ENCODE results near the gene ABCA1.

ABCA1 gene

DNA sequence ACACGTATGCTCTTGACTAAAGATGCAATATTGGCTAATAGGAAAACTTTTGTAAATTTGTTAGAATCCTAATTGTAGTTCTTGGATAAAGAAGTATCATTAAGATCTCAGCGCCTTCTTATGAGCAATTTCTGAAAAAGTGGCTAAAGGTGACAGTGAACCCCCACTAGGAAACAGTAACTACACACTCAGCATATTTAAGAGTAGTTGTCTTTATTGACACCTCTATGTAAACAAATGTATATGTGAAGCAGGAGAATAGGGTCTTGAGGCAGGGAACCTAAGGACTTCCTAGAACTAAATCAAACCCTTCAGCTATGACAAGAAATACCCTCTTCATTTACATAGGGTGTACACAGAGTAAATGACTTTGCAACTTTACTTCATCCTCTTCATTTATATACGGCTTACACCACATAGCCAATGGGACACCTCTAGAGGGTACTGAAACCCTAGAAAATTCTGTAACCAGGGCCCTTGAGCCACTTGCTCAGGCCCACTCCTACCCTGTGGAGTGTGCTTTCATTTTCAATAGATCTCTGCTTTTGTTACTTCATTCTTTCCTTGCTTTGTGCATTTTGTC is 177.7 kb downstream of the ABCA1 start:
- no peak for DNase-seq (ENCODE audit: low read depth)

DNA sequence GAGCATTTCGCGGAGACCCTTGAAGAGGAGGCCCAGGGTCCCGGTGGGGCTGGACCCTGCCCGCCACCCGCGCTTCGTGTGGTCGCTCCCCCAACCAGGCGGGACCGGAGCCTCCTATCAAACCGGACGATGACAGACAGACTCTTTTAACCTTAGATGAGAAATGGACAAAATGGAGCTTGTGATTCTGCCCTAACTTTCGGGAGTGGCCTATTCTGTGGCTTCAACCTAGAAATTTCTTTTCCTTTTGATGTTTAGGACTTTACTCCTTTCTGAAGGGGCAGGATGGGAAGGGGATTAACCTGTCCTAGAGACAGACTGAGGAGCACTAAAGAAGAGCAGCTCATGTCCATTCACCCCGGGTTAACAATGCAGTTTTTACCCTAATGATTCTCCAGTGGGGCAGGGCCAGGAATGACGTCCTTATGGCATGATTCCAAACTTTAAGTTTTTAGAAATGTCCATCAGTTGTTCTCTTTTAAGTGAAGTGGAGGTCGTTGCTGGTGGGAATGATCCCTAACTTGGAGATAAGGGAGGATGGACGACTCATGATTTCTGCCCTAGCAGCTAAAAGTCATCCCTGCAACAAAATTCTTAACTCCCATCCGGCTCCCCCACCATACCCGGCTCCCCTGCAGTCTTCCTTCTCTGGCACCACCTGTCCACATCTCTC is 179.5 kb downstream of the ABCA1 start:
- DNase-seq (ENCODE audit: low read depth): no peak

DNA sequence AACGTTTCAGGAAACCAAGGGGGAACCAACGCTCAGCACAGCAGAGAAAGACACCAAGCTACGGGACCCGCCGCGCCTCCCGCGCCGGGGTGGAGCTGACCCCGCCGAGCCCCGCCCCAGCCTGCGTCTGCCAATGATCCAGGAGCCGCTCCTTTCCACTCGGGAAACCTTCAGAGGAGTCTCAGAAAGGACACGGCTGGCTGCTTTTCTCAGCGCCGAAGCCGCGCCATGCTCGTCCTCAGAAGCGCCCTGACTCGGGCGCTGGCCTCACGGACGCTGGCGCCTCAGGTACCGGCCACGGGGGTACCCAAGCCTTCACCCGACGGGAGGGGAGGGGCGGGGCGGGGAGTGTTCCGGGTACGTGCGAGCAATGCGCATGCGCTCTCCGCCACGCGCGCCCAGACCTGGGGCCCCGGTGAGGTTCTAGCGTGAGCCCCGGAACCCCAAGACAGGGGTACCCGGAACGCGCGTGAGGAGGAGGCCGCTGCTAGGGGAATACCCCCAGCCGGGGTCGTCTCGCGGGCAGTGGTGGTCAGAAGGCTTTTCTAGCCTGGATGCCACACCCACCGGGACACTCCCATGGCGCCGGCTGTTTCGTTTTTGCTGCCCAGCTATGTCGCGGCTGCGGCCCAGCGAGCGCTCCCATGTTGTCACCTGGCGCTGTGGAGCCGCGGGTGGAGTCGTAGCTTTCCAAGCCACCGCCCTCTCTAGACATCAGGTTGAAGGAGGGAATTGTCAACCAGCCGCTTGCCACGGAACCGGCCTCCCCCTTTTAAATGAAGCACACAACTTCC is 180.2 kb downstream of the ABCA1 start, which contains the start of gene NIPSNAP3A:
TSS of gene NIPSNAP3A (plus strand) at position 119 of the 794 bp plus-strand sequence. CDS start at position 229, 110 bp downstream.
- no peak for DNase-seq (ENCODE audit: low read depth)

DNA sequence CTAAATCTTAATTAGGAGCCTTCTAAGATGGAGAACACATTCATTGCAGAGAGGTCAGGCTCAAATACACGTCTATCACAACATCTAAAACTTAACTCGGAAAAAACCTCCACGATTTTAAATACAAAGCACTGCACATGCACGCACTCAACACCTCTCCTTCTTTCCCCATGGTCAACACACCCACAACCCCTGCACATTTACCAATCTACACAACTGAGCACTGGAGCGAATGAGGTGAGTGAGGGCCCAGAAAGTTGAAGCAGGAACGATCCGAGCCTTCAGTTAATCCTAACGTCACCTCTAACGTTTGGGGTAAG is 180.8 kb downstream of the ABCA1 start:
- no peak for DNase-seq (ENCODE audit: low read depth)

DNA sequence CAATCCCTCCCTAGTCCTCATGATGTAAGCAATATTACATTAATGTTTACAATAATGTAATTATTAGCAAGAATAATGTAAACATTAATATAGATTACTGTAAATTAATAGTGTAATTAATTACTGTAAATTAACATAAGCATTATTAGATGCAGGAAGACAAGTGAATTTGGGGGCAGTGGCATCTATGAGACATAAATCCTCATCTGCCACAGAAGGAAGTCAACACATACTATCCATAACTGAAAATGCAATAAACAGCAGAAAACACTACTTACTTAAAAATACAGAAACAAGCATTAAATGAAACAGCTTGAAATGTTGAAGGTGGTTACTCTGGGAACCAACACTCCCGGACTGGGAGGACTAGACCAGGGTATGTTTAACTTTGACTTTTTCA is 181.2 kb downstream of the ABCA1 start:
- no peak for DNase-seq (ENCODE audit: low read depth)

DNA sequence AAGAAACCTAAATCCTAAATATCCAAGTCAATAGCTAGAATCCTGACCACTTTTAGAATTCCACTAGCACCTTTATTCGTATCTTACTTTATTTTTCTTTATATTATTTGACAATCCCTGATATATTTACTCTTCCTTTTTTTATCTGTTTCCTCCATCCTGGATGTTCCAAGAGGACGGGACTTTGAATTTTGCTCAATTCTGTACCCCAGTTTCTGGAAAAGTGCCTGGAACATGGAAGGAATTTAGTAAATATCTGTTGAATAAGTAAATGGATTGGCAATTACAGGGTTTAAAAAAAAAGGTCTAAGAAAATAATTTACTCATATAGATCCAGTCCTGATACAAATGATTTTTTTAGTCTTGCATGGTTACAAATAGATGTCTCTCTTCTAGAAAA is 181.7 kb downstream of the ABCA1 start:
- no peak for DNase-seq (ENCODE audit: low read depth)

DNA sequence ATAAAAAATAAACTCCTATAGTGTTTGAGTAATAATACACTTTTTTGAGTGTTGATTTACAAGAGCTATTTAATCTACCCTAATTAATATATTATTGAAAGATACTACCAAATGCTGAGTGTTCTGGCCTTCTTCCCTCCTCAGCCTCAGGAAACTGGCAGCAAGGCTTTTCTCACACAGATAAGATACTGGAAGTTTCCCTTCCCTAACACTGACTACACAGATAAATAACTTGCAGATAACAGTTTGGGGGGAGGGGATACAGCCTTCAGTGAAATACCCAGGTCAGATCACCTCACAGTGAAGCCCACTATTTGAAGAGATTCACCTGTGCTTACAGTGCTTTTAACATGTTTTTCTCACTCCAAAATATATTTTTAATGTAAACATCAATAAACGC is 182.1 kb downstream of the ABCA1 start:
- no peak for DNase-seq (ENCODE audit: low read depth)

DNA sequence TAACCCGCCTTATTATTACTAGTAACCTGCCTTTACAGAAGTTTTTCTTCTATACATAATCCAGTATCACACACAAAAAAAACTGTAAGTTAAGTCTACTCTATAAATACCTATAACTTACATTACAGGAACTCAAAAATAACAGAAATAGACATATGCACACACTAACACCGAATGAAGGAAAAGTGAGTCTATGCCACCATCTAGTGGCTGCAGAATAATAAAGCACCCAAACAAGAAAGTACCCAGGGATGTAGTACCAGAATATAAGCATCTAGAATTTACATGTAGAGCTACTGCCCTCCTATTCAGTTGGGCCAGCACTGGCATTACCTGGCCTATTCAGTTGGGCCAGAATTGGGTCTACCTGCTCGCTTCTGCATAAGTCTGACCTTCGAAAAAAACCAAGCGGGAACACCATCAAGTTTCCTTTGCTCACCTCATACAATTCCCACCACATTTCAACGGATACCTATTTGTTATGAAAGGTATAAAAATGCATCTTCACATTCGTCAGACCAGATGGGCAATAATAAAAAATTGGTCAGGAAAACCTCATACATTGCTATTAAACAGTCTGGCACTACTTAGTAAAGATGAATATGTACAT is 184.5 kb downstream of the ABCA1 start:
- peak; percentile 60 for DNase-seq (ENCODE audit: low read depth)

DNA sequence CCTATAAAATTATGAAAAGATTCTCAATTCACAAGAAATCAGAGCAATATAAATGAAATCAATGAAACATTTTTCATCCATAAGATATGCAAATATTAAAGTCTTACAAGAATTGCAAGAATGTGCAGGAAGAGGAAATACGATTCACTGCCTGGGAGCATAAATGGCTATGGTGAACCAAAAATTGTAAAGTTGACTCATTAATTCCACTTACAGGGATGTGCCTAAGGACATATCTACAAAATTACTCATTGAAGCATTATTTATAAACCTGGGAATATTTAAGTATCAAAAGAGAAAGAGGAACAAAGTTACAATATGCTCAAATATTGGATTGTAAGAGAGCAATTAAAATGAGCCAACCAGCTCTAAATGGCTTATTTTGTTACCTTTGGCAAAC is 187.3 kb downstream of the ABCA1 start:
- DNase-seq (ENCODE audit: low read depth): no peak

DNA sequence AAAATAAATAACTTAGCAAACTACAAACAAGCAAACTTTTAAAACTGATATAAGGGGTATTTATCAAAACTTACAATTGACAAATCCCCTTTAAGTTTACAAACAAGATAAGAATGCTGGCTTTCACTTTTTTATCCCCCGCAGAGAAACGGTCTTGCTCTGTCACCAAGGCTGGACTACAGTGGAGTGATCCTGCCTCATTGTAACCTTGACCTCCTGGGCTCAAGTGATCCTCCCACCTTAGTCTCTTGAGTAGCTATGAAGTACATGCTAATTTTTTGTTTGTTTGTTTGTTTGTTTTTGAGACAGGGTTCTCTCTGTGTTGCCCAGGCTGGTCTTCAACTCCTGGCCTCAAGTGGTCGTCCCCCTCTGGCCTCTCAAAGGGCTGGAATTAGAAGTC is 189.5 kb downstream of the ABCA1 start:
- no peak for DNase-seq (ENCODE audit: low read depth)

All from fibroblast of the conjunctiva (primary cell).